GM19395 (cell line): ENCODE data around the gene MAP6D1.

Experiments
- ATAC-seq: cut with Tn5 transposase; IDR thresholded peaks from one replicate; pipeline ENCODE4 v1.9.1; 2021; ENCODE audit warnings: mild to moderate bottlenecking, moderate library complexity; ENCODE audit not compliant: unreplicated experiment

The MAP6D1 gene

GRCh38 chr3:183824761-183825455 is 469 bp downstream of the MAP6D1 start:
- ATAC-seq, result peak; percentile 36

- ATAC-seq, result no peak
Measured at GRCh38 chr3:183823963-183824362, 1.4 kb downstream of the MAP6D1 start.

- ATAC-seq, result no peak
Measured at GRCh38 chr3:183822631-183823030, 2.7 kb downstream of the MAP6D1 start.

DNA sequence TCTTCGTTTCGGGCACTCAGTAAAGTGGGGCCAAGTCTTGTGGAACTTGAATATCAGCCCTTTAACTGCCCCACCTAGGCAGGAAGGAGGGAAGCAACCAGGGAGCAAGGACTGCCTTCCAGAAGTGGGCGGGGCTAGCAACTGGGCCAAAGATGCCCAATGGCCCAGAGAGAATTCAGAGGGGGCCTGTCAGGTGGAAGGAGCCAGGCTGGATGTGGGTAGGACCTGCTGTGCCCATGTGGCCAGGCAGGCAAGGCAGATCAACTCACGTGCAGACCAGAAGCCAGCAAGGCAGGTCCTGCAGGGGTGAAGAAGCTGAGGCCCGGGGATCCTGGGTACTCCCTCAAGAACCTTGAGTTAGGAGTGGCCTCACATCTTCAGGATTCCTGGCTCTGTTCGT is 5.5 kb downstream of the MAP6D1 start:
- no peak for ATAC-seq

- no peak for ATAC-seq
Measured at GRCh38 chr3:183818706-183819624, 6.4 kb downstream of the MAP6D1 start.

- ATAC-seq, result no peak
Measured at GRCh38 chr3:183818041-183818620, 7.2 kb downstream of the MAP6D1 start.

DNA sequence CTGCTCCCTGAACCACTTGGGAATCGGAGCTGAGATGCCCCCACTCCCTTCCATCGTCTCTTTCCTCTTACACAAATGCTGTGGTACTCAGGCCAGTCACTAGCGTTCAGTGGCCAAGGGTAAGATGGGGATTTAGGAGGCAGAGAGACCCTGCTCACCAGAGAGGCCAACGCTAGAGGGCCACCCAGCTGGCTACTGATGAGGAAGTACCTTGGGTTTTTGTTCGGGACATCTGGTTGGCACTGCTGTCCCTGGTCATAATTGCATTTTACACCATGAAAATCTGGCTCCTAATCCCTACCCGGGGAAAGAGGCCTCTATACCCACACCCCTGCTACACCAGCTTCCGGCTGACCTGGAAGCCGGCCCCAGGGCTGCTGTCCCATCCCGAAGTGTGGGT is 7.7 kb downstream of the MAP6D1 start:
- ATAC-seq, result no peak

- ATAC-seq, result no peak
Measured at GRCh38 chr3:183816681-183817510, 8.5 kb downstream of the MAP6D1 start.

GRCh38 chr3:183815951-183816475 is 9.4 kb downstream of the MAP6D1 start:
- ATAC-seq, result no peak

GRCh38 chr3:183815563-183815940 is 9.8 kb downstream of the MAP6D1 start:
- ATAC-seq, result no peak

DNA sequence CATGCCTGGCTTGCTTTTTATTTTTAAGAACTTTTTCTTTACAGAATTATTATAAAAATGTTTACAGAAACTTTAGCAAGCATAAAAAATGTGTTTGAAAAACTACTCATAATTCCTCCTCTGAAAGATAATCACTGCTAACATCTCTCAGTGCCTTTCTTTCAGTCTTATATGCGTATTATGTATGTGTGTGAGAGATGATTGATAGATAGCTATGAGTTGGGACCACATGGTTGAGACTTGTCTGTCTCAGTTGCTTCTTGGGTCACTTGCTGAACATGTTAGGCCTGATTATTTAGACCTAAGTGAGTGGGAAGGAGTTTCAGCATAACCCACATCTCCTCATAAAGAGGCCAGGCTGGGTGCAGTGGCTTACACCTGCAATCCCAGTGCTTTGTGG is 11.1 kb downstream of the MAP6D1 start:
- ATAC-seq, result no peak

DNA sequence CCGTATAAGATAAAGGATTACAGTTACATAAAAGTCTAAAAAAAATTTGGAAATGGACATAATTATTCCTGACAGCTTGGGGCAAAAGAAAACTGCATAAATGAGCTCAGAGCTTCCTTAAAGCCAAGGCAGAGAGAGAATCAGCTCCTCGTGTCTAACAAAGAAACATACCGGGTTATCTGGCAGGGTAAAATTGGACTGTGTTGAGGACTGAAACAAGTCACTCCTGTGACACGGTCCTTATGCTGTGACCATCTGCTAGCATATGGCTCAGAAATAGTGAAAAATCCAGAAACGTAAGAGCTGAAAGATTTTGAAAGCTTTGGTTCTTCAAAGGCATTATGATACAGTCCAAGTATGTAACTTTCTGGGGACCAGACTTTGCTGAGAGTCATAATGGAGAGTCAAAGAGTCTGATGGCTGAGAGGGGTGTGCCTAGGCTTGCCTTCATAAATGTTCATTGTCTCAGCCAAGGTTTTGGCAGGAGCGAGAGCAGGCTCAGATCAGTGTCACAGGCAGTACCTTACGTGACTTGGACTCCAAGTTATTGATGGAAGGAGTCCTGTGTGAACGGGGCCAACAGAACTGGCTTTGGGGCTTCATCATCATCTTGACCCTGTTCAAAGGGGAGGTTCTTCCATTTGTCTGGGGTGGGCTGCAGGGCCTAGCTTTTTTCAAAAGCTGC is 12.5 kb downstream of the MAP6D1 start:
- ATAC-seq, result no peak

DNA sequence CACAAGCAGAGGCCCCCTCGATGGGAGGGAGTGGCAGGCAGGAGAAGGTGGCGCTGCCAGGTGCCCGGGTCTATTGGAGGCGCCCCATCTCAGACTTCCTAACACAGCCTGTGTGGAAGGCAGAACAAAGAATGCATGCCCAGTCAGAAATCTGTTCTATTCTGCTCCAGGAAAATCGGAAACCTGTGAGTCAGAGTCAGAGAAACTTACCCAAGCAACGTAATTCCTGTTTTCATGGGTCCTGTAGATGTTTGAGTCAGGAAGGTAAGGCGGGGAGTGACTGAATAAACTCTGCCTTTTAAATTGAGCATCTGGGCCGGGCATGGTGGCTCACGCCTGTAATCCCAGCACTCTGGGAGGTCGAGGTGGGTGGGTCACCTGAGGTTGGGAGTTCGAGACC is 13.7 kb downstream of the MAP6D1 start:
- no peak for ATAC-seq

- ATAC-seq, result no peak
Measured at GRCh38 chr3:183810643-183811594, 14.5 kb downstream of the MAP6D1 start.

DNA sequence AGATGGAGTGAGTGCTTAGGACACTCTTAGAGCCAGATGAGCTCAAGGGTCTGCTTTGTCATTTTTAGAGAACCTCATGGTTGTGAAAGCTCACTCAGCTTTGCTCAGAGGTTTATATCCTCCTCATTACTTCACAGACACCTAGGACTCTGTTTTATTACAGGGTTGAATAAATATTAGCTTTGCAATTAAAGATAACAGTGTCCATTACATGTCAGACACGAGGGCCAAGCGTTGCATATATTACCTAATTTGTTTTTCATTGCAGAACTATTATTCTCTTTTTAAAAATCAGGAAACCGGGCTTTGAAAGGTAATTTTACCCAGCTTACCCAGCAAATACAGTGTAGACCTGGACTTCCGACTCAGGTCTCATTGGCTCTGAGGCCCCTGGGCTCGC is 16.1 kb downstream of the MAP6D1 start:
- no peak for ATAC-seq

DNA sequence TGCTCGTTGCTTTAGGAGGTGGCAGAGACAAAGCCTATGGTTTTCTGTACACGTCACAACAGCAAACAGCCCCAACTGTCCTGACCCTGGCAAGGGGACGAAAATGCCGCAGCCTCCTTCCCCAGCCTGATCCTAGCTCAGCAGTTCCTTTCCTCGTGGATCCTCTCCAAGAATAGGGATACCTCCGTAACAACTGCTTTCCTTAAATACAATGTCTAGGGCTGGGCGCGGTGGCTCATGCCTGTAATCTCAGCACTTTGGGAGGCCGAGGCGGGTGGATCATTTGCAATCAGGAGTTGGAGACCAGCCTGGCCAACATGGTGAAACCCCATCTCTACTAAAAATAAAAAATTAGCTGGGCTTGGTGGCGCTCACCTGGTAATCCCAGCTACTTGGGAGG is 17.0 kb downstream of the MAP6D1 start:
- no peak for ATAC-seq

GRCh38 chr3:183807881-183808280 is 17.5 kb downstream of the MAP6D1 start:
- ATAC-seq, result no peak

- no peak for ATAC-seq
Measured at GRCh38 chr3:183807209-183807728, 18.1 kb downstream of the MAP6D1 start.

DNA sequence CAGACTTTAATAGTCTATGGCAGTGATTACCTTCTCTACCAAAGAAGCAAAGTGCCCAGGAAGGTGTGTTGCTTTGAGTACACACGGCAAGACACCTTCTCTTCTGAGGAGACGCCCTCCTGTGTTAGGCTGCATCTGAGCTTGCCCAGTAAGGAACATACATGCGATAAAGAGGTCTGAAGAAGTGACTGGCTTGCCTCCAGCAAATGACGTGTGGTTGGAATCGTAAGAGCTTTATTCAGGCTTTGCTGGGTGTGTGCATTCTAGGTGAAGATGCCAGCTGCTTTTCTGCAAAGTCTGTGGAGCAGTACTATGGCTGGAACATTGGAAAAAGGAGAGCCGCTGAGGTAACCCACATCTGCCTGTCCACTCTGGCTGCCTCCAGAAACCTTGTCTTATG is 22.4 kb downstream of the MAP6D1 start:
- no peak for ATAC-seq
